ENCODE measurements around the gene PTRH1. TPM values are rescaled to one million over a fixed set of nuclear protein-coding genes. Genes with fewer than 3 reads are reported as not detected.

Gene PTRH1
- 13.2 to 21.4 TPM (median 18.8 TPM) in 5 replicates for total RNA-seq (2022; extraction: Qiagen RNA extraction)

GRCh38 chr9:127715470-127716337 is at the start of gene PTRH1, which contains the start of gene TTC16:
PTRH1 (minus strand) TSS chr9:127715663; CDS start chr9:127715639, 24 bp downstream.
TTC16 (plus strand) TSS chr9:127716079; CDS start chr9:127716146, 67 bp downstream.

GRCh38 chr9:127734747-127735529 is 19.5 kb upstream of the PTRH1 start, which contains the start of gene TOR2A:
TOR2A (minus strand) TSS chr9:127735294; CDS start chr9:127735270, 24 bp downstream.

GRCh38 chr9:127706836-127707241 is 8.6 kb downstream of the PTRH1 start, which contains the start of gene CFAP157:
CFAP157 (plus strand) TSS chr9:127706988; CDS start chr9:127707032, 44 bp downstream.

Other genes with a start within 250 kb of the PTRH1 start
- gene STXBP1, start 103.4 kb downstream of the PTRH1 start, total RNA-seq (2022; extraction: Qiagen RNA extraction) = 14.7 to 18.1 TPM (median 17.5 TPM) in 5 replicates
- 0.07 TPM in 1 of 5 replicates, not detected in the others for gene CFAP157, start 8.7 kb downstream of the PTRH1 start, total RNA-seq (2022; extraction: Qiagen RNA extraction)
- gene TTC16, start 416 bp upstream of the PTRH1 start, total RNA-seq (2022; extraction: Qiagen RNA extraction) = 0.05 to 0.06 TPM (median 0.06 TPM) in 4 of 5 replicates, not detected in the other
- gene TOR2A, start 19.6 kb upstream of the PTRH1 start, total RNA-seq (2022; extraction: Qiagen RNA extraction) = 9.6 to 17.3 TPM (median 15.2 TPM) in 5 replicates
- 0.06 to 0.15 TPM (median 0.09 TPM) in 5 replicates for gene SH2D3C, start 63.0 kb upstream of the PTRH1 start, total RNA-seq (2022; extraction: Qiagen RNA extraction)
- 43.5 to 54.9 TPM (median 48.2 TPM) in 5 replicates for gene CDK9, start 70.4 kb upstream of the PTRH1 start, total RNA-seq (2022; extraction: Qiagen RNA extraction)
- gene FPGS, start 87.2 kb upstream of the PTRH1 start, total RNA-seq (2022; extraction: Qiagen RNA extraction) = 45.2 to 55.1 TPM (median 50.8 TPM) in 5 replicates
- gene ENG, start 139.0 kb upstream of the PTRH1 start, total RNA-seq (2022; extraction: Qiagen RNA extraction) = 0.07 to 0.15 TPM (median 0.10 TPM) in 5 replicates
- 50.6 to 85.5 TPM (median 74.9 TPM) in 5 replicates for gene AK1, start 162.0 kb upstream of the PTRH1 start, total RNA-seq (2022; extraction: Qiagen RNA extraction)
- gene ST6GALNAC6, start 183.9 kb upstream of the PTRH1 start, total RNA-seq (2022; extraction: Qiagen RNA extraction) = 21.1 to 25.8 TPM (median 22.7 TPM) in 5 replicates
- gene ST6GALNAC4, start 201.4 kb upstream of the PTRH1 start, total RNA-seq (2022; extraction: Qiagen RNA extraction) = 13.8 to 18.8 TPM (median 16.9 TPM) in 5 replicates
- 1.0 to 3.5 TPM (median 1.6 TPM) in 5 replicates for gene PIP5KL1, start 215.1 kb upstream of the PTRH1 start, total RNA-seq (2022; extraction: Qiagen RNA extraction)
- 37.0 to 44.2 TPM (median 41.4 TPM) in 5 replicates for gene DPM2, start 222.2 kb upstream of the PTRH1 start, total RNA-seq (2022; extraction: Qiagen RNA extraction)

Data from A549 treated with Mapracorat at 1 μM for 4 hours (cell line).